CD8-positive, alpha-beta memory T cell (primary cell): Measurements from ENCODE around the gene MYO3B. TPM values are rescaled to one million over a fixed set of nuclear protein-coding genes. Genes with fewer than 3 reads are reported as not detected.

ENCODE experiments used
- CTCF ChIA-PET: fragments of 350-600 bp; sonication (Branson Sonifier 250); formaldehyde crosslinking; loops from one replicate; lab custom pipeline; 2021; ENCODE audit warnings: antibody characterized with exemption; lab: Charles Lee
- POLR2A ChIA-PET: fragments of 350-600 bp; sonication (Branson Sonifier 250); formaldehyde crosslinking; loops from one replicate; lab custom pipeline; 2021; ENCODE audit warnings: antibody characterized with exemption; lab: Charles Lee
- DNase-seq, 5 donors: peaks; one replicate each; pipeline versions ENCODE4 v3.0.0 to v3.0.0-alpha.2; 2020 to 2022; ENCODE audit warnings: mixed read lengths in 1 of 5
- H3K27ac ChIP-seq: one replicate; pipeline ENCODE4 v1.7.0; 2013; ENCODE audit warnings: low read depth, mild to moderate bottlenecking, low read length, moderate library complexity
- H3K27me3 ChIP-seq: 2 replicates; pipeline ENCODE4 v1.7.0; 2013; ENCODE audit warnings: low read length, mild to moderate bottlenecking; ENCODE audit not compliant: insufficient read depth, poor library complexity, severe bottlenecking
- H3K36me3 ChIP-seq: 2 replicates; pipeline ENCODE4 v1.7.0; 2013; ENCODE audit warnings: mild to moderate bottlenecking, low read length, moderate library complexity; ENCODE audit not compliant: insufficient read depth
- H3K4me1 ChIP-seq: 2 replicates; pipeline ENCODE4 v1.7.0; 2013; ENCODE audit warnings: mild to moderate bottlenecking, low read length, moderate library complexity; ENCODE audit not compliant: insufficient read depth
- H3K4me3 ChIP-seq: 2 replicates; pipeline ENCODE4 v1.7.0; 2013; ENCODE audit warnings: mild to moderate bottlenecking, low read length
- H3K9me3 ChIP-seq: 2 replicates; pipeline ENCODE4 v1.7.0; 2013; ENCODE audit warnings: mild to moderate bottlenecking, low read length
- H3K27ac Mint-ChIP-seq, 8 donors: one replicate each; pipeline ENCODE4 v1.8.0; 2020 to 2021; ENCODE audit warnings: mixed read lengths in 8 of 8, mild to moderate bottlenecking in 6 of 8, inconsistent platforms in 3 of 8, moderate library complexity in 3 of 8
- H3K27me3 Mint-ChIP-seq, 2 donors: one replicate each; pipeline ENCODE4 v1.8.0; 2020 to 2021; ENCODE audit warnings: mixed read lengths in 2 of 2, mild to moderate bottlenecking in 1 of 2, moderate library complexity in 1 of 2
- H3K36me3 Mint-ChIP-seq, 3 donors: one replicate each; pipeline ENCODE4 v1.8.0; 2020 to 2021; ENCODE audit warnings: mixed read lengths in 3 of 3, inconsistent platforms in 1 of 3, mild to moderate bottlenecking in 1 of 3
- H3K4me1 Mint-ChIP-seq, 3 donors: one replicate each; pipeline ENCODE4 v1.8.0; 2020 to 2021; ENCODE audit warnings: mixed read lengths in 3 of 3, inconsistent platforms in 1 of 3, mild to moderate bottlenecking in 1 of 3
- H3K4me3 Mint-ChIP-seq, 7 donors: one replicate each; pipeline ENCODE4 v1.8.0; 2020 to 2021; ENCODE audit warnings: mixed read lengths in 7 of 7, mild to moderate bottlenecking in 6 of 7, moderate library complexity in 4 of 7, inconsistent platforms in 2 of 7
- H3K9me3 Mint-ChIP-seq, 5 donors: one replicate each; pipeline ENCODE4 v1.8.0; 2020 to 2022; ENCODE audit warnings: mixed read lengths in 5 of 5, mild to moderate bottlenecking in 3 of 5, moderate library complexity in 2 of 5, inconsistent platforms in 1 of 5
- polyA plus RNA-seq: library from polyadenylated mRNA; unstranded; fragments of 300-500 nt; fragmentation: Illumina TruSeq; gene quantifications from one replicate; pipeline ENCODE4 v1.2.3, GENCODE V29; 2021
- total RNA-seq, 2 experiments: library from RNA; stranded (reverse); gene quantifications; one replicate each; pipeline ENCODE4 v1.2.3, GENCODE V29; 2021

Gene MYO3B
- under 1 TPM; 0.18 to 0.33 TPM for total RNA-seq
- 0.08 TPM for polyA plus RNA-seq

DNA sequence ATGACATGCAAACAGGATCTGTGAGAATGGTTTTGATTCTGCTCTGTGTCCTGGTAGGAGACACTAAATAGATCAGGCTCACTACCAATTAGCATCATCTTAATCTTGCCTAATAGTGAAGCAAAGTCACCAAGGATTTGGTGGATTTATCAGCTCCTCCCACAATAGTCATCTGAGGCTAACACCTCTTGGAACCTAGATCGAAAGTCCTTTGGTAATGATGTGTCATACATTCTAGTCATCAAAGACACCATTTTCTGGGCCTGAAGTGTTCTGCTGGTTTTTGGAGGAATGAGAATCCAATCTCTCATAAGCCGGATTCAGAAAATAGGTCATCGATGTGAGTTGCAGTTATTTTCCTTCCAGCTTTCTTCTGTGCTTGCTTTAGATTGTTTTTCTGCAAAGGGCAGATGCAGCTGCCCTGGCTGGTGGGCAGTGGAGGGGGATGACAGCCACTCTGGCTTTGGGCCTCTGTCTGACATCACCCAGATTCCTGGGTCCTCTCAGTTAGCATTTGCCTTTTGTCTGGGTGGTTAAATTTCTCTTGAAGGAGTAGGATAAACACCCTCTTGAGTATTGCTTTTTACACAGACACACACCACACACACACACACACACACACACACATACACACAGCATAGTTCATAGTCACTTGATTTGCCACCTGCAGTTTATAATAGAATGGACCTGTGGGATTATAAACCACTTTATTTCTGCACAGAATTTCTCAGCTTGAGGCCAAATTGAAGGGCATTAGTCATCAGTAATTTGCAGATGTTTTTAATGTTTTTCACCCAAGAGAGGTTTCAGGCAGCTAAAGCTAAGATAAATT, at the start of gene MYO3B:
Gene MYO3B (plus strand): TSS at position 198 of the 832 bp plus-strand sequence. CDS start 141 bp downstream, at position 339.
- CTCF ChIA-PET = no interaction called here
- H3K27me3 Mint-ChIP-seq = no peaks in the 10 kb centered on the region
- H3K4me3 Mint-ChIP-seq = no peak within 1 kb of the TSS
- no peaks in the 10 kb centered on the region for H3K36me3 Mint-ChIP-seq
- DNase-seq = no peak
- POLR2A ChIA-PET = no interaction called here
- Histone ChIP-seq H3K9me3 (no peaks in the 10 kb centered on the region), H3K36me3 (no peaks in the 10 kb centered on the region), H3K27me3 (no peaks in the 10 kb centered on the region), H3K4me3 (no peak within 1 kb of the TSS), H3K4me1 (no peaks in the 10 kb centered on the region), H3K27ac (no peak within 1 kb of the TSS)
- no peaks in the 10 kb centered on the region for H3K9me3 Mint-ChIP-seq
- H3K4me1 Mint-ChIP-seq = peaks cover 3 to 25% (median 14%) of the 10 kb centered on the region in 3 donors
- peak within 1 kb of the TSS in 1 of 8 donors; percentile 33 for H3K27ac Mint-ChIP-seq

- no peaks in the 10 kb centered on the region for H3K9me3 ChIP-seq
- peaks cover 0 to 3% (median 2%) of the 10 kb centered on the region in 3 donors for H3K4me1 Mint-ChIP-seq
- H3K4me1 ChIP-seq = no peaks in the 10 kb centered on the region
- H3K9me3 Mint-ChIP-seq = peaks cover 0 to under 1% (median 0%) of the 10 kb centered on the region in 5 donors
- no peak for DNase-seq
- ChIA-PET POLR2A (no interaction called here), CTCF (no interaction called here)
- no peaks in the 10 kb centered on the region for H3K36me3 ChIP-seq
- H3K27ac Mint-ChIP-seq = peak overlapping the region in 2 of 8 donors; percentile 18 to 58
- no peaks in the 10 kb centered on the region for H3K36me3 Mint-ChIP-seq
- no peaks in the 10 kb centered on the region for H3K27me3 Mint-ChIP-seq
- no peak overlapping the region for H3K4me3 ChIP-seq
- H3K4me3 Mint-ChIP-seq = no peak overlapping the region
- H3K27ac ChIP-seq = no peak overlapping the region
- H3K27me3 ChIP-seq = no peaks in the 10 kb centered on the region
Observed at GRCh38 chr2:170139276-170139967, 38.5 kb upstream of the MYO3B start.

GRCh38 chr2:170140561-170140960, 37.4 kb upstream of the MYO3B start:
- Histone ChIP-seq H3K27me3 (no peaks in the 10 kb centered on the region), H3K9me3 (no peaks in the 10 kb centered on the region), H3K27ac (no peak overlapping the region), H3K4me1 (no peaks in the 10 kb centered on the region), H3K36me3 (no peaks in the 10 kb centered on the region), H3K4me3 (no peak overlapping the region)
- H3K27me3 Mint-ChIP-seq = no peaks in the 10 kb centered on the region
- H3K4me3 Mint-ChIP-seq = no peak overlapping the region
- POLR2A ChIA-PET = no interaction called here
- no peaks in the 10 kb centered on the region for H3K36me3 Mint-ChIP-seq
- no peak overlapping the region for H3K27ac Mint-ChIP-seq
- H3K4me1 Mint-ChIP-seq = peaks cover 0 to 3% (median 2%) of the 10 kb centered on the region in 3 donors
- H3K9me3 Mint-ChIP-seq = no peaks in the 10 kb centered on the region
- CTCF ChIA-PET = no interaction called here
- no peak for DNase-seq

DNA sequence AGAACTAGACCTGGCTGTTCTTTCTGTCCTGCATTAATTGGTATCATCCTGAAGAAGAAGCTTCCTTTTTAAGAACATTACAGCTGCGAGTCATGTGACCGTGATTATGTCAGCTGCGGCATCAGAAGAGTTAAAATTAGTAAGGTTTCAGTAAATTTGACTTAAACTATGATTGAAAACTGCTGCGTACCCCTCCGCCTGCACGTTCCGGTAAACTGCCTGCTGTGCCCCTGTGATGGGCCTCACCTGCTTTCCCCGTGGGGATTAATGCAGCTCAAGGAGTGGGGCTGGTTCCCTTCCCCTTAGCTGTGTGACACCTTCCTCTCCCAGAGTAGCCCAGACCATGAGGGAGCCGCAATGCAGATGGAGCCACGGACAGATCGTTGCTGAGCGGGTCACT, 36.1 kb upstream of the MYO3B start:
- Mint-ChIP-seq H3K27ac (no peak overlapping the region), H3K4me1 (peaks cover 0 to 3% (median 2%) of the 10 kb centered on the region in 3 donors), H3K9me3 (no peaks in the 10 kb centered on the region), H3K36me3 (no peaks in the 10 kb centered on the region), H3K4me3 (no peak overlapping the region), H3K27me3 (no peaks in the 10 kb centered on the region)
- ChIA-PET POLR2A (no interaction called here), CTCF (no interaction called here)
- Histone ChIP-seq H3K27ac (no peak overlapping the region), H3K9me3 (no peaks in the 10 kb centered on the region), H3K27me3 (no peaks in the 10 kb centered on the region), H3K36me3 (no peaks in the 10 kb centered on the region), H3K4me3 (no peak overlapping the region), H3K4me1 (no peaks in the 10 kb centered on the region)
- DNase-seq = no peak

DNA sequence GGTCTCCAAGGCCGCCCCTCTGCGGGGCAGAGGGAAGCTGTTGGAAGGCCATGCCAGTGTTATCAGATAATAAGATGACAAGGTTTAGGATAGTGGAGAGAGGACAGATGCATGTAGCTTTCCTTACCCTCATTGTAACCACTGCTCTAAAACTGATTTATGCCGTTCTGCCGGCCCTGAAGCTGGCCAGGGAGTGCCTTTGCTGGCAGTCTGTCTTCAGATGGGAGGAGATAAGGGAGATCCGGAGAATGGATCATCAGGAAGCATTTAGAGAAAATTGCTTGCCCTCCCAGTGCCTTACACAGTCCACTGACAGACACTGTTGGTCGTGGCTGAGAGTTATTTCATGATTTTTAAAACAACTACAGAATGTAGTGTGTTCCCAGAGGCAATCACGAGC, 35.4 kb upstream of the MYO3B start:
- no peak overlapping the region for H3K27ac ChIP-seq
- no peaks in the 10 kb centered on the region for H3K36me3 ChIP-seq
- no peaks in the 10 kb centered on the region for H3K9me3 ChIP-seq
- POLR2A ChIA-PET = no interaction called here
- CTCF ChIA-PET = no interaction called here
- H3K4me1 ChIP-seq = no peaks in the 10 kb centered on the region
- no peaks in the 10 kb centered on the region for H3K27me3 ChIP-seq
- Mint-ChIP-seq H3K4me3 (no peak overlapping the region), H3K36me3 (no peaks in the 10 kb centered on the region), H3K27me3 (no peaks in the 10 kb centered on the region), H3K4me1 (peaks cover 0 to 3% (median 2%) of the 10 kb centered on the region in 3 donors), H3K27ac (peak overlapping the region in 1 of 8 donors; percentile 14), H3K9me3 (no peaks in the 10 kb centered on the region)
- H3K4me3 ChIP-seq = no peak overlapping the region
- no peak for DNase-seq

DNA sequence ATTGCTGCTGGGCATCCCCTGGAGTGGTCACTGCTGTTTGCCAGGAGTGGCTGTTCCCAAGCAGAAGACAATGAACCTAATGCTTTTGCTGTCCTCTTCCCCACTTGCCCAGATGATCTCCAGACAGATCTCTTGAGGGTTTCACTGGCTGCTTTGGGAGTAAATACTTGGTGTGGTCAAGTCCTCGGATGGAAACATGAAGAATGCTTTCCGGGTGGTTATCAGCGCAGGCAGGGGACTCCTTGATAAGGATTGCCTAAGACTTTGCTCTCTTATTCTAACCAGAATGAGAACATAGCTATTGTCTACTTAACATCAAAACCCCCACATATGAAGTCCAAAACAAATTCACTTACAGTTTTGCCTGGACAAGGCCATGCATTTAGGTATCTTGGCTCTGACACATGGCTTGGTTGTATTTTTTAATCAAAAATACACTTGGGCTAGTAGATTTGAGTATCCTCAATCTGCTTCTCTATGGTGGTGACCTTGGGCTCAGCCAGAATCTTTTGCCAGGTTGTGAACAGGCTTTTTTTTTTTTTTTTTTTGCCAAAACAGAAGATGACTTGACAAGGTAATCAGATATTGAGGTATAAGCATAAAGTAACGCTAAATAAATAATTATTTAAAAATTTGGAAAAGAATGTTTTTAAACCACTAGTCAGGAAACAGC, 34.8 kb upstream of the MYO3B start:
- Histone ChIP-seq H3K4me3 (no peak overlapping the region), H3K36me3 (no peaks in the 10 kb centered on the region), H3K27ac (no peak overlapping the region), H3K9me3 (no peaks in the 10 kb centered on the region), H3K4me1 (no peaks in the 10 kb centered on the region), H3K27me3 (no peaks in the 10 kb centered on the region)
- peaks cover under 1 to 2% of the 10 kb centered on the region in 2 donors for H3K27me3 Mint-ChIP-seq
- H3K4me3 Mint-ChIP-seq = no peak overlapping the region
- H3K36me3 Mint-ChIP-seq = no peaks in the 10 kb centered on the region
- peaks cover 0 to 3% (median 2%) of the 10 kb centered on the region in 3 donors for H3K4me1 Mint-ChIP-seq
- H3K27ac Mint-ChIP-seq = no peak overlapping the region
- no peak for DNase-seq
- H3K9me3 Mint-ChIP-seq = peaks cover 0 to under 1% (median 0%) of the 10 kb centered on the region in 5 donors
- ChIA-PET CTCF (no interaction called here), POLR2A (no interaction called here)

GRCh38 chr2:170144761-170145160, 33.2 kb upstream of the MYO3B start:
- Mint-ChIP-seq H3K9me3 (peaks cover 0 to 2% (median 0%) of the 10 kb centered on the region in 5 donors), H3K36me3 (no peaks in the 10 kb centered on the region), H3K27ac (no peak overlapping the region), H3K4me3 (no peak overlapping the region), H3K4me1 (no peaks in the 10 kb centered on the region), H3K27me3 (peaks cover 1 to 3% of the 10 kb centered on the region in 2 donors)
- no peak overlapping the region for H3K4me3 ChIP-seq
- H3K9me3 ChIP-seq = no peaks in the 10 kb centered on the region
- H3K27ac ChIP-seq = no peak overlapping the region
- POLR2A ChIA-PET = no interaction called here
- H3K27me3 ChIP-seq = no peaks in the 10 kb centered on the region
- DNase-seq = no peak
- H3K4me1 ChIP-seq = no peaks in the 10 kb centered on the region
- CTCF ChIA-PET = no interaction called here
- H3K36me3 ChIP-seq = no peaks in the 10 kb centered on the region

DNA sequence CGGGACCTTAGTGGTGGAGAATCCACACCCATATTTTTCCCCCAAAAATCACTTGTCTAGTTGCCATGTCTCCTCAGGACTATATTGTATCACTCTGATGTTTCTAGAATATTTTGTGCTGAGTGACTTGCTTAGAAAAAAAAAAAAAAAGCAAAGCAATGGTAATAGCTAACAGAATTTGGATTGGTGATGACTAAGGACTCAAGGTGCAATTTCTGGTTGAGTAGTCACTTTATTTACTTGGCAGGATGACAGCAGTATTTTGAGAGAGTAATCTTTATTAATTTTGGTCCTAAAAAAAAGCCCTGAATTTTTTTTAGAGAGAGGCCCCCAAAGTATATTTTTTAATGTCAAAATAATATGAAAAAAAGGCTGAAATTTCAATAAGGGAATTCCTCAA, 32.8 kb upstream of the MYO3B start:
- Histone ChIP-seq H3K4me1 (no peaks in the 10 kb centered on the region), H3K36me3 (no peaks in the 10 kb centered on the region), H3K27me3 (no peaks in the 10 kb centered on the region), H3K4me3 (no peak overlapping the region), H3K27ac (no peak overlapping the region), H3K9me3 (no peaks in the 10 kb centered on the region)
- Mint-ChIP-seq H3K4me1 (no peaks in the 10 kb centered on the region), H3K27me3 (peaks cover 1 to 3% of the 10 kb centered on the region in 2 donors), H3K9me3 (peaks cover 0 to 2% (median 0%) of the 10 kb centered on the region in 5 donors), H3K36me3 (no peaks in the 10 kb centered on the region), H3K27ac (no peak overlapping the region), H3K4me3 (no peak overlapping the region)
- ChIA-PET POLR2A (no interaction called here), CTCF (no interaction called here)
- no peak for DNase-seq
